WERI-Rb-1 (cell line): ENCODE measurements around the gene KANK4.

ENCODE experiments used
- DNase-seq: peaks from one replicate; pipeline ENCODE4 v3.0.0-alpha.2; 2020
- H3K27ac ChIP-seq: fragments of 250-450 bp; sonication (Bioruptor Pico); 2 replicates; pipeline ENCODE4 v1.5.1; 2020; ENCODE audit warnings: mild to moderate bottlenecking, moderate library complexity
- H3K27me3 ChIP-seq: fragments of 250-450 bp; sonication (Bioruptor Pico); 2 replicates; pipeline ENCODE4 v1.5.1; 2021; ENCODE audit warnings: mild to moderate bottlenecking, low read depth, moderate library complexity; ENCODE audit not compliant: insufficient read depth, severe bottlenecking
- H3K36me3 ChIP-seq: fragments of 250-450 bp; sonication (Bioruptor Pico); 2 replicates; pipeline ENCODE4 v1.5.1; 2020; ENCODE audit warnings: mild to moderate bottlenecking, moderate library complexity
- H3K4me3 ChIP-seq: 2 replicates; pipeline ENCODE4 v1.5.1; 2011; ENCODE audit warnings: low read depth, mild to moderate bottlenecking, control low read depth, low read length
- H3K9me3 ChIP-seq: fragments of 250-450 bp; sonication (Bioruptor Pico); 2 replicates; pipeline ENCODE4 v1.5.1; 2021; ENCODE audit warnings: mild to moderate bottlenecking, moderate library complexity; ENCODE audit not compliant: severe bottlenecking
- CTCF ChIP-seq: IDR thresholded peaks from 2 replicates; pipeline ENCODE4 v1.5.1; 2011; ENCODE audit warnings: low read depth, mild to moderate bottlenecking, control low read depth, inconsistent platforms, low read length

Gene KANK4

DNA sequence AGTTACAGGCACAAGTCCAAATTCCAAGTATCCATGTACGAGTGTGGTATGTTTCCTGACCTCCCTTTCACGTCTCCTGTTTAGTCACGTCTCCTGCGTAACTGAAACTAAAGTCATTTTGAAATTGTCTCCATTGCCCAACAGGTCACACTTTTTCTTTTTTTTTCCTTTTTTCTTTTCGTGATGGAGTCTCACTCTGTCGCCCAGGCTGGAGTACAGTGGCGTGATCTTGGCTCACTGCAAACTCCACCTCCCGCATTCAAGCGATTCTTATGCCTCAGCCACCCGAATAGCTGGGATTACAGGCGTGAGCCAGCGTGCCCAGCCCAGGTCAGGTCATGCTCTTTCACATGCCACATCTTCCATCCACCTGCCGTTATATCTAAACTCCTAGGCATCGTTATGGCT lies 86.4 kb downstream of the KANK4 start:
- H3K36me3 ChIP-seq = no peaks in the 10 kb centered on the region
- no peaks in the 10 kb centered on the region for H3K9me3 ChIP-seq
- no peak overlapping the region for H3K27ac ChIP-seq
- no peak for TF ChIP-seq CTCF
- H3K27me3 ChIP-seq = no peaks in the 10 kb centered on the region
- no peak overlapping the region for H3K4me3 ChIP-seq
- no peak for DNase-seq

DNA sequence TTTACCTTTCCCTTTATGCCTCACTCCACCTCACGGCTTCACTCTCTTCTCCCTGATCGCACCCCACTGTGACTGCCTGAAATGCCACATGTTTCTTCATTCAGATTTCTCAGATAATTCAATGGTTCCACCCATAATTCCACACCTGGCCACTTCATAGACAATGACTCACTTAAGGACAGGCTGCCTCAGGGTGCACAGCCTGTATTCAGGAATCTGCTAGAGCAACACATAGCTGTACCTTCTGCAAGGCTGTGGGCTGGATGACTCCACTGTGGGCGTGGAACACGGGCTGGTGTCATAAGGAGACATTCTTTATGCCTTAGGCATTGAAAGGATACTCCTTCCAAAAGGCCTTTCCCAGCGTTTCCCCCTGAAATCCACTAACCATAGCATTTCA lies 88.5 kb downstream of the KANK4 start:
- H3K27me3 ChIP-seq = no peaks in the 10 kb centered on the region
- no peak overlapping the region for H3K4me3 ChIP-seq
- H3K9me3 ChIP-seq = no peaks in the 10 kb centered on the region
- no peak overlapping the region for H3K27ac ChIP-seq
- H3K36me3 ChIP-seq = no peaks in the 10 kb centered on the region
- TF ChIP-seq CTCF = no peak
- no peak for DNase-seq

GRCh38 chr1:62229932-62230331 lies 89.3 kb downstream of the KANK4 start:
- H3K27ac ChIP-seq = no peak overlapping the region
- TF ChIP-seq CTCF = no peak
- H3K27me3 ChIP-seq = no peaks in the 10 kb centered on the region
- H3K36me3 ChIP-seq = no peaks in the 10 kb centered on the region
- H3K9me3 ChIP-seq = no peaks in the 10 kb centered on the region
- no peak for DNase-seq
- H3K4me3 ChIP-seq = no peak overlapping the region

- no peak for TF ChIP-seq CTCF
- H3K27me3 ChIP-seq = no peaks in the 10 kb centered on the region
- no peak overlapping the region for H3K27ac ChIP-seq
- H3K4me3 ChIP-seq = no peak overlapping the region
- DNase-seq = no peak
- H3K36me3 ChIP-seq = no peaks in the 10 kb centered on the region
- no peaks in the 10 kb centered on the region for H3K9me3 ChIP-seq
Measured at GRCh38 chr1:62229468-62229867, 89.8 kb downstream of the KANK4 start.

- no peak for DNase-seq
- no peaks in the 10 kb centered on the region for H3K27me3 ChIP-seq
- H3K36me3 ChIP-seq = no peaks in the 10 kb centered on the region
- H3K4me3 ChIP-seq = no peak overlapping the region
- no peaks in the 10 kb centered on the region for H3K9me3 ChIP-seq
- H3K27ac ChIP-seq = no peak overlapping the region
- no peak for TF ChIP-seq CTCF
Measured at GRCh38 chr1:62228883-62229187, 90.4 kb downstream of the KANK4 start.

DNA sequence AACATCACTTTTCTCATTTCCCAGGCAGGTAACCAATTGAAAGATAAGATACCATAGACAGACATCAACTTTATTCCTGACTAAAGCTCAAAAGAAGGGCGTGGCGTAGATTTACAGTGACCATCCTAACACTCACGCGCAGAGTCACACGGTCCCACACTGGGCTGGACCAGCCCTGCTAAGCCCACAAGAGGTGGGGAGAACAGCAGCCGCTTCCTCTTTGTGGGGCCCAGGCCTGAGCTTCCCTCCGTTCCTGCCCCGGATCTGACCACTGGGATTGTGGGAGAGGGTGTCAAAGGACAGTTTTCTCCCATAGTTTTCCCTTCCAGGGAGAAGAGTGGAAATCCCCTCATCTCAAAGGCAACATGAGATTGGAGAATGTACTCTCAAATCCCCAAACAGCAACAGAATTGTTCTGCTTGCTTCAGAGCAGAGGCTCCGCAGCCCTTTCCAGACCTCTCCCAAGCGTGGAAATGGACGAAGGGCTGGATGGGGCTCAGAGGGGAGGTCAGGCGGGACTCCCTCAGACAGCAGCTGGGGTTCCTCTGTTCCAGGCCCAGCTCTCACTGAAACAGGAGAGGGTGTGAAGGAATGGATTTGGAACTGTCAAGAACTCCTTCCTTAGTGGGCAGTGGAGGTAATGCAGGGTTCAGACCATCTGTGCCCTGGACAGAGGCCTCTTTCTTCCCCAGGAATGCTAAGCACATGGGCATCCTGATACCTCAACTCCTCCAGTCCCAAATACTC lies 90.9 kb downstream of the KANK4 start:
- TF ChIP-seq CTCF = no peak
- no peak overlapping the region for H3K4me3 ChIP-seq
- H3K9me3 ChIP-seq = no peaks in the 10 kb centered on the region
- DNase-seq = no peak
- H3K27me3 ChIP-seq = no peaks in the 10 kb centered on the region
- H3K27ac ChIP-seq = no peak overlapping the region
- H3K36me3 ChIP-seq = no peaks in the 10 kb centered on the region
